Gastrocnemius medialis (tissue), 4 donors: ENCODE measurements around the gene OR52B6. TPM values are rescaled to one million over a fixed set of nuclear protein-coding genes. Genes with fewer than 3 reads are reported as not detected.

Experiments used
- ATAC-seq, 2 donors: fragments of 150-250 bp; one replicate each; pipeline ENCODE4 v1.9.1; 2016
- DNase-seq, 2 donors: peaks; one replicate each; pipeline ENCODE4 v3.0.0-alpha.2; 2019
- H3K27ac ChIP-seq, 4 donors: fragments of 200-600 bp; sonication (generic); 1 replicate in 1 of 4; 2 replicates in 3 of 4; pipeline ENCODE4 v1.5.1; 2016 to 2018; ENCODE audit warnings: mild to moderate bottlenecking in 2 of 4, moderate library complexity in 1 of 4
- H3K27me3 ChIP-seq, 3 donors: fragments of 200-600 bp; sonication (generic) in 2 of 3; 1 replicate in 1 of 3; 2 replicates in 2 of 3; pipeline versions ENCODE4 v1.5.1 to v1.6.0; 2016 to 2019; ENCODE audit warnings: mild to moderate bottlenecking in 1 of 3, moderate library complexity in 1 of 3
- H3K36me3 ChIP-seq, 2 donors: fragments of 200-600 bp; sonication (generic) in 1 of 2; one replicate each; pipeline ENCODE4 v1.5.1; 2017 to 2018
- H3K4me1 ChIP-seq, 2 donors: fragments of 200-600 bp; sonication (generic) in 1 of 2; one replicate each; pipeline ENCODE4 v1.5.1; 2016 to 2017; ENCODE audit warnings: mild to moderate bottlenecking in 2 of 2
- H3K4me3 ChIP-seq, 4 donors: fragments of 200-600 bp; sonication (generic) in 3 of 4; 1 replicate in 1 of 4; 2 replicates in 3 of 4; pipeline ENCODE4 v1.5.1; 2016 to 2019; ENCODE audit warnings: mild to moderate bottlenecking in 2 of 4
- H3K9me3 ChIP-seq, 3 donors: fragments of 200-600 bp; sonication (generic) in 2 of 3; 1 replicate in 1 of 3; 2 replicates in 2 of 3; pipeline ENCODE4 v1.5.1; 2016 to 2019
- CTCF ChIP-seq, 5 experiments: fragments of 450-650 bp in 3 of 5; fragments of 200-600 bp in 2 of 5; sonication (generic) in 2 of 5; IDR thresholded peaks in 4 of 5; conservative IDR thresholded peaks in 1 of 5; 1 replicate in 4 of 5; 2 replicates in 1 of 5; pipeline ENCODE4 v1.5.1; 2016 to 2019; ENCODE audit warnings: antibody characterized with exemption in 5 of 5, mild to moderate bottlenecking in 3 of 5, moderate library complexity in 3 of 5
- POLR2A ChIP-seq, 2 donors: fragments of 450-650 bp; IDR thresholded peaks; one replicate each; pipeline ENCODE4 v1.6.1; 2017; ENCODE audit warnings: antibody characterized with exemption in 2 of 2, mild to moderate bottlenecking in 2 of 2, moderate library complexity in 2 of 2
- in situ Hi-C, 4 donors: fragments of 200-750 bp; cut with MboI; loops; one replicate each; pipeline versions ENCODE4 v1.15.0 to v1.8.0; 2017; ENCODE audit warnings: low sequenced_read_pairs in 4 of 4
- intact Hi-C: fragments of 100-400 bp; cut with DNase I; formaldehyde crosslinking; loops from one replicate; pipeline ENCODE4 v1.15.1; 2023; ENCODE audit warnings: low total_unique reads
- total RNA-seq, 4 donors: library from RNA; depleted of rRNA; stranded (reverse); fragments of >200 nt; gene quantifications; one replicate each; pipeline versions ENCODE4 v1.1.0 to v1.2.3, GENCODE V29; 2016

The OR52B6 gene
- total RNA-seq, 4 donors from 2014 or later, result not detected

GRCh38 chr11:5553343-5553742, 27.3 kb upstream of the OR52B6 start:
- Histone ChIP-seq H3K36me3 (no peaks in the 10 kb centered on the region), H3K4me3 (no peak overlapping the region), H3K27me3 (no peaks in the 10 kb centered on the region), H3K9me3 (no peaks in the 10 kb centered on the region), H3K27ac (no peak overlapping the region), H3K4me1 (no peaks in the 10 kb centered on the region)
- TF ChIP-seq CTCF (IDR thresholded peaks at IDR 0.05 in 4 of 5, conservative IDR thresholded peaks at IDR 0.05 in 1 of 5) (no peak), POLR2A (IDR thresholded peaks at IDR 0.05) (no peak)
- DNase-seq (no peak), ATAC-seq (no peak)
- in situ Hi-C loops (no loop called here), intact Hi-C loops (no loop called here)

- DNase-seq, result no peak
- H3K36me3 ChIP-seq, result no peaks in the 10 kb centered on the region
- TF ChIP-seq CTCF (IDR thresholded peaks at IDR 0.05 in 4 of 5, conservative IDR thresholded peaks at IDR 0.05 in 1 of 5) (no peak), POLR2A (IDR thresholded peaks at IDR 0.05) (no peak)
- no peak for ATAC-seq
- no peak overlapping the region for H3K27ac ChIP-seq
- H3K9me3 ChIP-seq, result no peaks in the 10 kb centered on the region
- in situ Hi-C loops, result no loop called here
- no peaks in the 10 kb centered on the region for H3K27me3 ChIP-seq
- H3K4me1 ChIP-seq, result no peaks in the 10 kb centered on the region
- H3K4me3 ChIP-seq, result no peak overlapping the region
- intact Hi-C loops, result no loop called here
Observed at GRCh38 chr11:5556596-5557188, 24.0 kb upstream of the OR52B6 start.

DNA sequence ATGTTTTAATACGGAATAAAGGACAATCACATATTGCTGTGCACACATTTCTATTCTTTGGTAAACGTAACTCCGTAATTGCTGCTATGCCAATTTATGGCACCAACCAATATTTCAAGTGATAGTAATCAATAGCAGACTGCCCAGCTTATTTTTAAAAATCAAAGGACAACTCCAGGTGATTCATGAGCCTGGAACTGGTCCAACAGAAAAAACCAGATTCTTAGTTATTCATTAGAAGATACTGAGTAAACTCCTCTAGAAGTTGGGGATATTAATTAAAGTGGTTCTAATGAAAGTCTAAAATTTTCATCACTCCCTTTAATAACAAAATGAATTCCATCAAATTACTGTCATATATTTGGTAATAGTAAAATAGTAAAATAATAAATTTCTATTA, 22.9 kb upstream of the OR52B6 start:
- Histone ChIP-seq H3K9me3 (no peaks in the 10 kb centered on the region), H3K27me3 (no peaks in the 10 kb centered on the region), H3K4me3 (no peak overlapping the region), H3K36me3 (no peaks in the 10 kb centered on the region), H3K4me1 (no peaks in the 10 kb centered on the region), H3K27ac (no peak overlapping the region)
- ATAC-seq (no peak), DNase-seq (no peak)
- in situ Hi-C loops, result no loop called here
- TF ChIP-seq CTCF (IDR thresholded peaks at IDR 0.05 in 4 of 5, conservative IDR thresholded peaks at IDR 0.05 in 1 of 5) (no peak), POLR2A (IDR thresholded peaks at IDR 0.05) (no peak)
- intact Hi-C loops, result no loop called here

- DNase-seq (no peak), ATAC-seq (no peak)
- H3K36me3 ChIP-seq, result no peaks in the 10 kb centered on the region
- no peak for TF ChIP-seq CTCF (IDR thresholded peaks at IDR 0.05 in 4 of 5, conservative IDR thresholded peaks at IDR 0.05 in 1 of 5)
- TF ChIP-seq POLR2A (IDR thresholded peaks at IDR 0.05), result no peak
- no peak overlapping the region for H3K27ac ChIP-seq
- no peak overlapping the region for H3K4me3 ChIP-seq
- H3K4me1 ChIP-seq, result no peaks in the 10 kb centered on the region
- H3K27me3 ChIP-seq, result no peaks in the 10 kb centered on the region
- intact Hi-C loops, result no loop called here
- in situ Hi-C loops, result no loop called here
- H3K9me3 ChIP-seq, result no peaks in the 10 kb centered on the region
Observed at GRCh38 chr11:5564259-5565019, 16.2 kb upstream of the OR52B6 start.
